ENCODE results near the gene UBD. TPM values are rescaled to one million over a fixed set of nuclear protein-coding genes. Genes with fewer than 3 reads are reported as not detected.

UBD gene
- total and polyA plus RNA-seq, 9 of the 15 experiments (the other 6 are each of a cell fraction or from before 2014, with no cell fraction given): not detected

- TF ChIP-seq, protein P1, sequence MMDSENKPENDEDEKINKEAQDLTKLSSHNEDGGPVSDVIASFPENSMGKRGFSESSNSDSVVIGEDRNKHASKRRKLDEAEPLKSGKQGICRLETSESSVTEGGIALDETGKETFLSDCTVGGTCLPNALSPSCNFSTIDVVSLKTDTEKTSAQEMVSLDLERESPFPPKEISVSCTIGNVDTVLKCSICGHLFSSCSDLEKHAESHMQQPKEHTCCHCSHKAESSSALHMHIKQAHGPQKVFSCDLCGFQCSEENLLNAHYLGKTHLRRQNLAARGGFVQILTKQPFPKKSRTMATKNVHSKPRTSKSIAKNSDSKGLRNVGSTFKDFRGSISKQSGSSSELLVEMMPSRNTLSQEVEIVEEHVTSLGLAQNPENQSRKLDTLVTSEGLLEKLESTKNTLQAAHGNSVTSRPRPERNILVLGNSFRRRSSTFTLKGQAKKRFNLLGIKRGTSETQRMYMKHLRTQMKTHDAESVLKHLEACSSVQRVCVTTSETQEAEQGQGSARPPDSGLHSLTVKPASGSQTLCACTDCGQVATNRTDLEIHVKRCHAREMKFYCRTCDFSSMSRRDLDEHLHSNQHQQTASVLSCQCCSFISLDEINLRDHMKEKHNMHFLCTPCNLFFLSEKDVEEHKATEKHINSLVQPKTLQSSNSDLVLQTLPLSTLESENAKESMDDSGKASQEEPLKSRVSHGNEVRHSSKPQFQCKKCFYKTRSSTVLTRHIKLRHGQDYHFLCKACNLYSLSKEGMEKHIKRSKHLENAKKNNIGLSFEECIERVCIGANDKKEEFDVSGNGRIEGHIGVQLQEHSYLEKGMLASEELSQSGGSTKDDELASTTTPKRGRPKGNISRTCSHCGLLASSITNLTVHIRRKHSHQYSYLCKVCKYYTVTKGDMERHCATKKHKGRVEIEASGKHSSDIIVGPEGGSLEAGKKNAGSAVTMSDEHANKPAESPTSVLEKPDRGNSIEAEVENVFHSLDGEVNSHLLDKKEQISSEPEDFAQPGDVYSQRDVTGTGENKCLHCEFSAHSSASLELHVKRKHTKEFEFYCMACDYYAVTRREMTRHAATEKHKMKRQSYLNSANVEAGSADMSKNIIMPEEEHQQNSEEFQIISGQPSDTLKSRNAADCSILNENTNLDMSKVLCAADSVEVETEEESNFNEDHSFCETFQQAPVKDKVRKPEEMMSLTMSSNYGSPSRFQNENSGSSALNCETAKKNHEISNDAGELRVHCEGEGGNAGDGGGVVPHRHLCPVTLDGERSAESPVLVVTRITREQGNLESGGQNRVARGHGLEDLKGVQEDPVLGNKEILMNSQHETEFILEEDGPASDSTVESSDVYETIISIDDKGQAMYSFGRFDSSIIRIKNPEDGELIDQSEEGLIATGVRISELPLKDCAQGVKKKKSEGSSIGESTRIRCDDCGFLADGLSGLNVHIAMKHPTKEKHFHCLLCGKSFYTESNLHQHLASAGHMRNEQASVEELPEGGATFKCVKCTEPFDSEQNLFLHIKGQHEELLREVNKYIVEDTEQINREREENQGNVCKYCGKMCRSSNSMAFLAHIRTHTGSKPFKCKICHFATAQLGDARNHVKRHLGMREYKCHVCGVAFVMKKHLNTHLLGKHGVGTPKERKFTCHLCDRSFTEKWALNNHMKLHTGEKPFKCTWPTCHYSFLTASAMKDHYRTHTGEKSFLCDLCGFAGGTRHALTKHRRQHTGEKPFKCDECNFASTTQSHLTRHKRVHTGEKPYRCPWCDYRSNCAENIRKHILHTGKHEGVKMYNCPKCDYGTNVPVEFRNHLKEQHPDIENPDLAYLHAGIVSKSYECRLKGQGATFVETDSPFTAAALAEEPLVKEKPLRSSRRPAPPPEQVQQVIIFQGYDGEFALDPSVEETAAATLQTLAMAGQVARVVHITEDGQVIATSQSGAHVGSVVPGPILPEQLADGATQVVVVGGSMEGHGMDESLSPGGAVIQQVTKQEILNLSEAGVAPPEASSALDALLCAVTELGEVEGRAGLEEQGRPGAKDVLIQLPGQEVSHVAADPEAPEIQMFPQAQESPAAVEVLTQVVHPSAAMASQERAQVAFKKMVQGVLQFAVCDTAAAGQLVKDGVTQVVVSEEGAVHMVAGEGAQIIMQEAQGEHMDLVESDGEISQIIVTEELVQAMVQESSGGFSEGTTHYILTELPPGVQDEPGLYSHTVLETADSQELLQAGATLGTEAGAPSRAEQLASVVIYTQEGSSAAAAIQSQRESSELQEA (IDR thresholded peaks at IDR 0.05; ENCODE audit: low read depth): no peak
- TF ChIP-seq CTBP1 (IDR thresholded peaks at IDR 0.05; ENCODE audit: borderline replicate concordance): no peak
- TF ChIP-seq KLF16 (IDR thresholded peaks at IDR 0.05): no peak
- no peak for TF ChIP-seq GTF2A2 (tag; IDR thresholded peaks at IDR 0.05)
- no peak for TF ChIP-seq RFX7 (CRISPR knock-in tag; IDR thresholded peaks at IDR 0.05)
- CTCF ChIA-PET (ENCODE audit: low intra/inter-chr PET ratio): no interaction called here
- peaks cover 12 to 67% of the 10 kb centered on the region in 2 experiments for H3K27me3 ChIP-seq (ENCODE audit: control insufficient read depth in 2 of 2, insufficient read depth in 2 of 2, low read length in 2 of 2)
These were observed 53.7 kb downstream of the UBD start for GRCh38 chr6:29505808-29506207.

More at GRCh38 chr6:29505808-29506207, 53.7 kb downstream of the UBD start:
- DNase-seq (ENCODE audit: extremely low read depth in 1 of 4, low spot score in 3 of 4): no peak
- WGBS (ENCODE audit: insufficient coverage, low coverage, missing lambda C conversion rate): 0% methylated on average over 3 of the region's 3 CpGs
- Histone ChIP-seq H3K36me3 (ENCODE audit: control insufficient read depth, insufficient read depth, low read length) (no peaks in the 10 kb centered on the region), H3K79me2 (ENCODE audit: control insufficient read depth, insufficient read depth, low read length) (no peaks in the 10 kb centered on the region), H3K4me1 (replicated peaks in 1 of 2; ENCODE audit: control insufficient read depth in 2 of 2, insufficient read depth in 2 of 2, low read length in 2 of 2) (no peaks in the 10 kb centered on the region), H3K4me3 (no peak overlapping the region), H3K9me1 (ENCODE audit: control insufficient read depth, insufficient read depth, low read length) (no peaks in the 10 kb centered on the region), H4K20me1 (replicated peaks; ENCODE audit: control insufficient read depth, insufficient read depth, low read length) (0 out of 2 replicates have a peak, but pooled peaks cover 2% of the 10 kb centered on the region), H3K4me2 (ENCODE audit: insufficient read depth, low read length) (no peak overlapping the region), H3K9ac (ENCODE audit: insufficient read depth in 1 of 2, low read depth in 2 of 2, low read length in 2 of 2) (no peak overlapping the region), H3K27ac (ENCODE audit: extremely low read depth, low read depth, low read length) (no peak overlapping the region), H2AFZ (ENCODE audit: low read depth, low read length) (no peak overlapping the region), H3K9me3 (replicated peaks; ENCODE audit: control insufficient read depth, insufficient read depth, low read depth, low read length) (no peaks in the 10 kb centered on the region)
- in situ Hi-C loops (cut with MboI): no loop called here
- POLR2A ChIA-PET: interaction anchor here (0.6 kb wide), 1 partner anchor 101 kb away, joined by 3 read pairs; no protein-coding TSS in a partner anchor
- no peak for ATAC-seq
- no TSS peak for BruUV-seq (replicated peaks)
- intact Hi-C loops (cut with micrococcal nuclease): no loop called here
- FAIRE-seq: no peak

Small RNAs within 50 kb of the gene (small RNA-seq; reads per million reads assigned to genes)
- gene SNORD32B (0.22 reads per million), gene TMEM183AP1 (not detected)

Other genes with a start within 250 kb of the UBD start
Only the 7 nearest of the 13 such genes appear.
- gene OR10C1, start 120.4 kb downstream of the UBD start, total RNA-seq (2014; rRNA removed): not detected in 2 replicates
- not detected in 2 replicates for gene OR10C1, start 120.4 kb downstream of the UBD start, total RNA-seq (2014; rRNA removed; fragmentation: Illumina TruSeq; extraction: Trizol)
- gene OR10C1, start 120.4 kb downstream of the UBD start, total RNA-seq (2015; rRNA removed; fragmentation: Illumina TruSeq; extraction: Trizol): not detected in 2 replicates
- not detected in 2 replicates for gene OR10C1, start 120.4 kb downstream of the UBD start, total RNA-seq (2021)
- not detected in 2 replicates for gene OR10C1, start 120.4 kb downstream of the UBD start, polyA plus RNA-seq (2011; rRNA removed)
- gene OR10C1, start 120.4 kb downstream of the UBD start, polyA plus RNA-seq (2014; fragmentation: Illumina TruSeq; extraction: Trizol): not detected in 2 replicates
- not detected for gene OR10C1, start 120.4 kb downstream of the UBD start, polyA plus RNA-seq (2014; fragmentation: Nextera tagmentation; extraction: Ambion mirVana)
- gene OR10C1, start 120.4 kb downstream of the UBD start, polyA plus RNA-seq (2014; rRNA removed): not detected in 2 replicates
- gene OR11A1, start 102.7 kb downstream of the UBD start, total RNA-seq (2014; rRNA removed): not detected in 2 replicates
- gene OR11A1, start 102.7 kb downstream of the UBD start, total RNA-seq (2014; rRNA removed; fragmentation: Illumina TruSeq; extraction: Trizol): not detected in 2 replicates
- gene OR11A1, start 102.7 kb downstream of the UBD start, total RNA-seq (2015; rRNA removed; fragmentation: Illumina TruSeq; extraction: Trizol): not detected in 2 replicates
- not detected in 2 replicates for gene OR11A1, start 102.7 kb downstream of the UBD start, total RNA-seq (2021)
- not detected in 2 replicates for gene OR11A1, start 102.7 kb downstream of the UBD start, polyA plus RNA-seq (2011; rRNA removed)
- not detected in 2 replicates for gene OR11A1, start 102.7 kb downstream of the UBD start, polyA plus RNA-seq (2014; fragmentation: Illumina TruSeq; extraction: Trizol)
- gene OR11A1, start 102.7 kb downstream of the UBD start, polyA plus RNA-seq (2014; fragmentation: Nextera tagmentation; extraction: Ambion mirVana): not detected
- gene OR11A1, start 102.7 kb downstream of the UBD start, polyA plus RNA-seq (2014; rRNA removed): not detected in 2 replicates
- not detected in 2 replicates for gene OR2H1, start 102.6 kb downstream of the UBD start, total RNA-seq (2014; rRNA removed)
- gene OR2H1, start 102.6 kb downstream of the UBD start, total RNA-seq (2014; rRNA removed; fragmentation: Illumina TruSeq; extraction: Trizol): not detected in 2 replicates
- not detected in 2 replicates for gene OR2H1, start 102.6 kb downstream of the UBD start, total RNA-seq (2015; rRNA removed; fragmentation: Illumina TruSeq; extraction: Trizol)
- gene OR2H1, start 102.6 kb downstream of the UBD start, total RNA-seq (2021): not detected in 2 replicates
- not detected in 2 replicates for gene OR2H1, start 102.6 kb downstream of the UBD start, polyA plus RNA-seq (2011; rRNA removed)
- not detected in 2 replicates for gene OR2H1, start 102.6 kb downstream of the UBD start, polyA plus RNA-seq (2014; fragmentation: Illumina TruSeq; extraction: Trizol)
- not detected for gene OR2H1, start 102.6 kb downstream of the UBD start, polyA plus RNA-seq (2014; fragmentation: Nextera tagmentation; extraction: Ambion mirVana)
- not detected in 2 replicates for gene OR2H1, start 102.6 kb downstream of the UBD start, polyA plus RNA-seq (2014; rRNA removed)
- not detected in 2 replicates for gene MAS1L, start 71.8 kb downstream of the UBD start, total RNA-seq (2014; rRNA removed)
- gene MAS1L, start 71.8 kb downstream of the UBD start, total RNA-seq (2014; rRNA removed; fragmentation: Illumina TruSeq; extraction: Trizol): not detected in 2 replicates
- gene MAS1L, start 71.8 kb downstream of the UBD start, total RNA-seq (2015; rRNA removed; fragmentation: Illumina TruSeq; extraction: Trizol): not detected in 2 replicates
- gene MAS1L, start 71.8 kb downstream of the UBD start, total RNA-seq (2021): not detected in 2 replicates
- not detected in 2 replicates for gene MAS1L, start 71.8 kb downstream of the UBD start, polyA plus RNA-seq (2011; rRNA removed)
- gene MAS1L, start 71.8 kb downstream of the UBD start, polyA plus RNA-seq (2014; fragmentation: Illumina TruSeq; extraction: Trizol): not detected in 2 replicates
- not detected for gene MAS1L, start 71.8 kb downstream of the UBD start, polyA plus RNA-seq (2014; fragmentation: Nextera tagmentation; extraction: Ambion mirVana)
- gene MAS1L, start 71.8 kb downstream of the UBD start, polyA plus RNA-seq (2014; rRNA removed): not detected in 2 replicates
- gene OR2H2, start 25.4 kb upstream of the UBD start, total RNA-seq (2014; rRNA removed): not detected in 2 replicates
- gene OR2H2, start 25.4 kb upstream of the UBD start, total RNA-seq (2014; rRNA removed; fragmentation: Illumina TruSeq; extraction: Trizol): not detected in 2 replicates
- gene OR2H2, start 25.4 kb upstream of the UBD start, total RNA-seq (2015; rRNA removed; fragmentation: Illumina TruSeq; extraction: Trizol): not detected in 2 replicates
- not detected in 2 replicates for gene OR2H2, start 25.4 kb upstream of the UBD start, total RNA-seq (2021)
- gene OR2H2, start 25.4 kb upstream of the UBD start, polyA plus RNA-seq (2011; rRNA removed): not detected in 2 replicates
- not detected in 2 replicates for gene OR2H2, start 25.4 kb upstream of the UBD start, polyA plus RNA-seq (2014; fragmentation: Illumina TruSeq; extraction: Trizol)
- not detected for gene OR2H2, start 25.4 kb upstream of the UBD start, polyA plus RNA-seq (2014; fragmentation: Nextera tagmentation; extraction: Ambion mirVana)
- gene OR2H2, start 25.4 kb upstream of the UBD start, polyA plus RNA-seq (2014; rRNA removed): not detected in 2 replicates
- gene GABBR1, start 73.5 kb upstream of the UBD start, total RNA-seq (2014; rRNA removed): 8.4 and 13.8 TPM in 2 replicates
- 13.8 and 18.0 TPM in 2 replicates for gene GABBR1, start 73.5 kb upstream of the UBD start, total RNA-seq (2014; rRNA removed; fragmentation: Illumina TruSeq; extraction: Trizol)
- gene GABBR1, start 73.5 kb upstream of the UBD start, total RNA-seq (2015; rRNA removed; fragmentation: Illumina TruSeq; extraction: Trizol): 20.8 and 24.1 TPM in 2 replicates
- gene GABBR1, start 73.5 kb upstream of the UBD start, total RNA-seq (2021): 32.0 and 43.6 TPM in 2 replicates
- gene GABBR1, start 73.5 kb upstream of the UBD start, polyA plus RNA-seq (2011; rRNA removed): 32.0 and 38.1 TPM in 2 replicates
- 30.7 and 39.5 TPM in 2 replicates for gene GABBR1, start 73.5 kb upstream of the UBD start, polyA plus RNA-seq (2014; fragmentation: Illumina TruSeq; extraction: Trizol)
- 1 to 10 TPM; 2.2 to 2.4 TPM for gene GABBR1, start 73.5 kb upstream of the UBD start, polyA plus RNA-seq (2014; fragmentation: Nextera tagmentation; extraction: Ambion mirVana)
- gene GABBR1, start 73.5 kb upstream of the UBD start, polyA plus RNA-seq (2014; rRNA removed): 42.1 and 48.3 TPM in 2 replicates
- not detected in 2 replicates for gene MOG, start 97.4 kb upstream of the UBD start, total RNA-seq (2014; rRNA removed)
- not detected in 2 replicates for gene MOG, start 97.4 kb upstream of the UBD start, total RNA-seq (2014; rRNA removed; fragmentation: Illumina TruSeq; extraction: Trizol)
- gene MOG, start 97.4 kb upstream of the UBD start, total RNA-seq (2015; rRNA removed; fragmentation: Illumina TruSeq; extraction: Trizol): not detected in 2 replicates
- not detected in 2 replicates for gene MOG, start 97.4 kb upstream of the UBD start, total RNA-seq (2021)
- not detected in 2 replicates for gene MOG, start 97.4 kb upstream of the UBD start, polyA plus RNA-seq (2011; rRNA removed)
- not detected in 2 replicates for gene MOG, start 97.4 kb upstream of the UBD start, polyA plus RNA-seq (2014; fragmentation: Illumina TruSeq; extraction: Trizol)
- not detected for gene MOG, start 97.4 kb upstream of the UBD start, polyA plus RNA-seq (2014; fragmentation: Nextera tagmentation; extraction: Ambion mirVana)
- gene MOG, start 97.4 kb upstream of the UBD start, polyA plus RNA-seq (2014; rRNA removed): not detected in 2 replicates